ENCODE measurements around the gene PDXDC1.
"Not testable (repeated sequence)": the region's sequence is repeated elsewhere in the genome, so short reads cannot be mapped to it uniquely, and the experiment has no call there.

The PDXDC1 gene

DNA sequence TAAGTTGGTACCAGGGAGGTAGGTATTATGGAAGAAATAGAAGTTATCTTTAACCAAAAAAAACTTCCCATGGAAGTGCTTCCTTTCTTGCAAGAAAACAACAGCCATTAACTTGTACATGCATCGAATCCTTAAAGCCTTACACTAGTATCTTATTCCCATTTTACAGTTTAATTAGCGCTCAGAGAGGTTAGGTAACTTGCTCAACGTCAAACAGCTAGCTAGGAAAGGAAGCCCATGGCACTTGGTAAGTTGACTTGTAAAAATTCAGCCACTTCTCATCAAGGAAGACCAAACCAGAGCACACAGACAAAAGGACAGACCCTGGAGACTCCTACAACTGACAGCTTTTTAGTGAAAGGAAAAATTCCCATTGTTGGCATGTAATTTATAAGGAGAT lies 84.5 kb downstream of the PDXDC1 start:
- no peak for DNase-seq

DNA sequence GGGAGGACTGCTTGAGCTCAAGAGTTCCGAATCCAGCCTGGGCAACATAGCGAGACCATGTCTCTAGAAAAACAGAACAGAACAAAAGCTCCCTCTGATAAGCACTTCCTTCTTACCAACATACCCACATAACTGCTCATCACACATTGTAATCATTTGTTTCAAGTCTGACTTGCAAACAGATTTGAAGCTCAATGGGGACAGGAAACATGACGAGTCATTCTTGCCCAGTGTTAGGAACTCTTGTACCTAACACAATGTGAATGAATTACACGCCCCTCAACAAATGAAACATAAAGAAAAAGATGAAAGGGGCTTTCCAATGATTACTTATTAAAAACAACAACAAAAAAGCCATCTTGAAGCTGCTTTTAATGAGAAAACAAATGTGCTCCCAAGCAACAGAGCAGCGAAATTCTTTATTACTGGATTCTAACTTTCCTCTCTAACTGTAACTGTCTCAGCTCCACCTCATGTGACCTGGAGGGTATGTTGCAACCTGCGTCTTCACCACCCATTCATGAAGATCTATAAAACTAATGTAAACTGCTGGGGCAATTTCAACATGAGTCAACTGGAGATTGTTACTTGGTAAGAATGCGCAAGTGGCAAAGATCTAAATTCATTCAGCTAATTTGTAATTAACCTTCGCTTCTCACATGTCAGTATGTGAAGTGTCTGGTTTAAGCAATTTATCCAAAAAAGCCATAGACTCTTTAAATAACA lies 87.4 kb downstream of the PDXDC1 start:
- not testable (repeated sequence) for DNase-seq

DNA sequence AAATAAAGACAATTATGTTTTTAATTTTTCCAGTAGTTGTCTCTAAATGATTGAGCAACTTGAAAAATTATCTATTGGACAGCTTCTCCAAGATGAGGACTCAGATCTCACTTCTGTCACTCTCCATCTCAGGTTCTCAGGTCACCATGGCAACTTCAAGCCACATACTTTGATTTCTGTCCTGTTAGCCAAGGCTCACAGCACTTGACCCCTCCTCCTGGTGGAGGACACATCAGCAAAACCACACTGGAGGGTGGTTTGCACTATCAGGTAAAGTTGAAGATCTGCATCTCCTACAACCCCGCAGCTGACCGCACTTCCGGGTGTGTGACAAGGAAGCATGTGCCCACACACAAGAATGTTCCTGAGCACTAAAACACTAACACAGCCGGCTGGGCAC lies 91.1 kb downstream of the PDXDC1 start:
- not testable (repeated sequence) for DNase-seq

DNA sequence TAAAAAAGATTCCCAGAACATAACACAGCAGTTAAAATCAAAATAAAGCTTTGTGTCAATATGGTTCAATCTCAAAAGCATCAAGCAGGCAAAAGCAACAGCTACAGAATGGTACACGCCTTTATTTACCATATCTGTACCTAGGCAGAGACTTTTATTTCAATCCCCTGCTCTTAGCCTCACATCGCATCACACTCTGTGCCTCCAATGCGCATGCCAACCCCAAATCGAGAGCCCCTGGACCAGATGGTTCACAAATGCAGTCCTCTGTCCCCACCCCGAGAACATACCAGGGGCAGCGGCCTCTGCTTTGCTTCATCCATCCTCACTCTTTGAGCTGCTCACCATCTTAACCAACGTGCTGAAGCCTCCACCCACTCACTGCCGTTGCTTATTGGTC lies 91.9 kb downstream of the PDXDC1 start:
- not testable (repeated sequence) for DNase-seq

DNA sequence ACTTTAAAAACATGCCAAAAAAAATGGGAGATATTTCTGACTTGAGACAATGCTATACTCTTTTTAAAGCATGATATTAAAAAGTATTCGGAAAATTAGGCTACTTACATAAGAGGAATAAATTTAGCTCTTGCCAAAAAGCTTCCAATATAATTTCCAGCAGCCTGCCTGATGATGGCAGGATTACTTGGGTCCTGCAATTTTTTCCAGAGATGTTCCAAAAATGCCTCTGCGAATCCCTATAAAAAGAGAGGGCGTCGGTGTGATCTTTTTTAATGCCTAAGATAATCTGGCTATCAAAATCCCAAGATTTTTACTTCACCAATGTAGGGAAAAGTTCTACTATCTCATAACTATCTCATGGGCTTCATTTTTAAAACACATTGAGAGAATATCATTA lies 96.2 kb downstream of the PDXDC1 start:
- DNase-seq: peak in 1 of 51 donors; percentile 11

DNA sequence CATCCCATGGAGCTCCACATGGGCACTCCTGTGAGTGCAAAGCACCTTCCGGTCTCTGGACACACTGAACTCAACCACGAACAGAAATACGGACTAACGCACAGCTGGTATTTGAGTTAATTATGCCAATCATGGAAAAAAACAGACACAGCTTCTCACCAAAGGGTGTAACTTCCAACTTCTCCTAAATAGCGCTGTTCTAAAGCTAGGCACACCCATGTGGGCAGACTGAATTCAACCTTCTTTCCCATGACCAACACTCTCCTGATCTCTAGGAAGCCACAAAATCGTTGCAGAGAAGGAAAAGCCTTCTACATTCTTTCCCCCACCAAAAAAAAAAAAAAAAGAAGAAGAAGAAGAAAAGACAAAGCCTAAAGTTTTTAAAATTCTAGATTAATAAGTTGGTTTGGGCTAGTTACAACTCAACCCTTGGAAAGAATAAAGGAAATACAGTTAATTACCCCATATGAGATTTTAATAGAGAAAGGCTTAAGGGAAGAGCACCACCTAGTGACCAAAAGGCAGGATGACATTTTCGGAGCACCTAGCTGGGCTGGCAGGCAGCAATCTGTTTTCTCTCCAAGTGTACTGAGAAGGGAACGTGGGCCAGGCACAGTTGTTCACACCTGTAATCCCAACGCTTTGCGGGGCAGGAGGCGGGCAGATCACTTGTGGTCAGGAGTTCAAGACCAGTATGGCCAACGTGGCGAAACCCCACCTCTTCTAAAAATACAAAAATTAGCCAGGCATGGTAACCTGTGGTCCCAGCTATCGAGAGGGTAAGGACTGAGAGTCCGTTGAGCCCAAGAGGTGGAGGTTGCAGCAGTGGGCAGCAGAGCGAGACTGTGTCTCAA lies 97.3 kb downstream of the PDXDC1 start:
- not testable (repeated sequence) for DNase-seq

DNA sequence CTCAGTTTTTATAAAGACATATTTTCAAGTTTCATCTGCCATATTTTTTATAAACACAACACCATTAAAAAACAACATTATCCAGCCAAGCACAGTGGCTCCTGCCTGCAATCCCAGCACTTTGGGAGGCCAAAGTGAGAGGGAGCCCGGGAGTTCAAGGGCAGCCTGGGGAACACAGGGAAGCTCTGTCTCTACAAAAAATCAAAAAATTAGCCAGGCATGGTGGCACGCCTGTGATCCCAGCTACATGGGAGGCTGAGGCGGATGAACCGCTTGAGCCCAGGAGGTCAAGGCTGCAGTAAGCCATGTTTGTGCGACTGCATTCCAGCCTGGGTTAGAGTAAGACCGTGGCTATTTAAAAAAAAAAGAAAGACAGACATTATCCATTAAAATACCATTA lies 98.3 kb downstream of the PDXDC1 start:
- no peak for DNase-seq

DNA sequence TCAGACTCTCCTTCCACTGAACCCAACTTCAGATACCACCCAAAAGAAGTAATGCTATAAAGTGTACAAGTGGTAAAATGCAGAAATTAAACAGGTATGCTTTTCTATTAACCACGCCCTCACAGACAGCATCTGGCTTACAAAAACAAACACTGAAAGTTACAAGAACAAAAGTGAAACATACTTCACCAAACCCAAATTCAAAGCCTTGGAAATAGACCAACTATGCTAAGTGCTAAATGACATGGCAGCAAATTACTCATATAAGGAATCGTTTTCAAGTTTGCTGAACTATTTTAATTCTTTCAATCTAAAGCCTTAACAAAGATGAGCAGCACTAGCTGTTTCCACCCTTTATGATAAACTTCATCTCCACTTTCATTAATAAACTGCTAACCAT lies 101.3 kb downstream of the PDXDC1 start:
- not testable (repeated sequence) for DNase-seq

DNA sequence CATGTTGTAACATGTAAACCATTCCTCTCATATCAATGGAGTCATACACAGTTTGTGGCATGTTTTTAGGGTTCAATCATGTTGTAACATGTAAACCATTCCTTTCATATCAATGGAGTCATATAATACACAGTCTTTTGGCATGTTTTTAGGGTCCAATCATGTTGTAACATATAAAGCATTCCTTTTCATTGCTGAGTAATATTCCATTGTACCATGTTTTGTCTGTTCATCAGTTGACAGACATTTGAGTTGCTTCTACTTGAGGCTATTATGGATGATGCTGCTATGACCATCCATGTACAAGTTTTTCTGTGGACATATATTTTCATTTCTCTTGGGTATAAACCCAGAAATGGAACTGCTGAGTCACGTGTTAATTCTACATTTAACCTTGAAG lies 106.1 kb downstream of the PDXDC1 start:
- DNase-seq: not testable (repeated sequence)

DNA sequence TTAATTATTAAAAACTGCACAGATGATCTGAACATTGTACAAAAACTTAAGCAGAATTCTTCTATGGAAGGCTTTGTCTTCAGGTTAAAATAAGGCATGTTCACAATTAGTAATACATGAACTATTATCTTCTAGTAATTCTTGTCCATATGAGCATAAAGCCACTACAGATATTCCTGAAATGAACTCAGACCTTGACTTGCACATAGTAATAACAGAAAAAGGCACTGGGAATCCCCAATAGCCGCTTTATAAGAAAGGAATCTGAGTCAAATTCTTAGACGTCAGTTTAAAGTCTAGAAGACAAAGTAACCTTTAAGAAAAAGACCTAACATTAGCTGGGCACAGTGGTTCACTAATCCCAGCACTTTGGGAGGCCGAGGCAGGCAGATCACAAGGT lies 108.0 kb downstream of the PDXDC1 start:
- not testable (repeated sequence) for DNase-seq

DNA sequence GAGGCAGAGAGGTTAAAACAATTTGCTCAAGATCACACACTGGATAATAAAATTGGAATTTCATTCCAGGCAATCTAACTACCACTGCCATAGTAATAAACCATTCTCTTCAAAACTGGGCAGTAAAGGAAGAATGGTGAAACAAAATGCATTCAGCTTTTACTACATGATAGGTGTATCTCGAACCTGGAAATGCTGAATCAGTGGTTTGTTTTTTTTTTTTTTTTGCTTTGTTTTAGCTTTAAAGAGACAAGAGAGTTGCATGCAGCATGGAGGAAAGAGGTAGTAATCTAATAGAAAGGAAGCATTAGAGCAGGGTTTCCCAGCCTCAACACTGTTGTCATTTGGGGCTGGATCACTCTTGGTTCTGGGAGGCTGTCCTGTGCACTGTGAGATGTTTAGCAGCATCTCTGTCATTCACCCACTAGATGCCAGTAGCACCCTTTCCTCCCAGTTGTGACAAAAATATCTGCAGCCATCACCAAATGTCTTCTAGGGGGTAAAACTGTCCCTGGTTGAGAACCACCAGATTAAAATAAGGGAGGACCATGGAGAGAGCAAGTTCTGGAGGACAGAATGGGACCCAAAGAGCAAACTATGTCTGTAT lies 115.9 kb downstream of the PDXDC1 start:
- DNase-seq: not testable (repeated sequence)

DNA sequence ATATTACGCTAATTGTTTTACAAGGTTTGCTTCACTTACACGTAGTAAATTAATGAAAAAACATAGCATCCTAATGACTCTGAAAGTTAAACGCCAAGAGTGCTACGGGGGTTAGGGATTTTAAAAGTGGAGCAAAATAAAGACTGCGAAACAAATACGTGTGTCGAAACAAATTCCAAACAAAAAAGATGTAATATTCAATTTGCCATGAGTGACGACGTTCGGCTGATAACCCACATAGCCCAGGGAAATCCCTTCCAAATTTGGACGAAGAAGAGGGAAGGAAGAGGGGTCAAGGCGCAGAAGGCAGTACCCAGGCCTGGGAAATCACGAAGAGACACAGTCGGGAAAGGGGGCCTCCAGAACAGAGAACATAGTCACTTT lies 118.7 kb downstream of the PDXDC1 start:
- DNase-seq: not testable (repeated sequence)

DNA sequence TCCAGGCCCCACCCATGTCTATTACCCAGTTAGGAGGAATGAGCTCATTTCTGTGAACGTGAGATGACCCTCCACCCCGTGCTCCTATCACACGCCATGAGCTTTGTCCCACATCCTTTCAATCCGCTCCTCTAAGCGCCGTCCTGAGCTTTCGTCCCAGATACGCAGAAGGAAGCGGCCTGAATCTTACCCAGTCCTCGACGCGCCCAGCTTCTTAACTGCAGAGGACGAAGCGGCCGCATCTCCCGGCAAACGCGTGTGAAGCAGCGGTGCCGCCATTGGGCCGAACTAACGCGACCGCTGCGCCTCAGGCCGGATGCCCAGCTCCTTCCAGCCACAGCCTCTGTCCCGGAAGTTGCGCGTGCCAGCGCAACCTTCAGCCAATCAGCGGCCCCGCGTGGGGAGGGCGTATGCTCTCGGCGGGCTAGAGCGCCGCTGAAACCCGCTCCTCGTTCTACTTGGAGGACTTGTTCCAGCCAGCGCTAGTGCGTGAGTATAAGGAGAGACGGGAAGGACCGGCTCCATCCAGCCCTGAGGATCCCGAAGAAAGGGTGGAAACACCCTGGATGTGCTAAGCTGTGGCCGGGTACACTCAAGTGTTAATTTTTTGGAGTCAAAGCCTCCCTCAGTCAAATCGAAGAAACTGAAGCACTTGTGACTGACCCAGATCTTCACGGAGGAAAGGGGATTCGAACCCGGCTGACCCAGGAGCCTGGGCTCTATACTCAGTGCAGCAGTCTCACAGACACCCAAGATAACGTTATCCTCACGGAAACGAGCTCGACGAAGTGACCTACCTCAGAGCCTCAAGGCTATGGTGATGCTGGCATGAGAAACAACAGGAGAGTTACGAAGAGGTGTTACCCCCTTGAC lies 119.4 kb downstream of the PDXDC1 start, which contains the start of gene RRN3:
TSS of gene RRN3 (minus strand) at position 318 of the 873 bp plus-strand sequence. CDS start at position 279, 39 bp downstream.
- peak; percentile 38 to 95 (median 85) for DNase-seq

DNA sequence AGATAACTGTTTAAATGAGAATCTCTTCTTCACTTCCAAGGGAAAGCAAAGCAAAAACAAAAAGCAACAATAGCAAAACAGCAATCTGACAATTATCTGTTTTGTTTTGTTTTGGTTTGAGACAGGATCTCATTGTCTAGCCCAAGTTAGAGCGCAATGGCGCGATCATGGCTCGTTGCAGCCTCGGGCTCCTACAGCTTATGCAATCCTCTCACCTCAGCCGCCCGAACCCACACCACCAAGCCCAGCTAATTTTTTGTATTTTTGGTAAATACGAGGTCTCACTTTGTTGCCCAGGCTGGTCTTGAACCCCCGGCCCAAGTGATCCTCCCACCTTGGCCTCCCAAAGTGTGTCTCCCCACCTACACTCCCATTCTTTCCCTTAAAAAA lies 121.8 kb downstream of the PDXDC1 start:
- DNase-seq: not testable (repeated sequence)

DNA sequence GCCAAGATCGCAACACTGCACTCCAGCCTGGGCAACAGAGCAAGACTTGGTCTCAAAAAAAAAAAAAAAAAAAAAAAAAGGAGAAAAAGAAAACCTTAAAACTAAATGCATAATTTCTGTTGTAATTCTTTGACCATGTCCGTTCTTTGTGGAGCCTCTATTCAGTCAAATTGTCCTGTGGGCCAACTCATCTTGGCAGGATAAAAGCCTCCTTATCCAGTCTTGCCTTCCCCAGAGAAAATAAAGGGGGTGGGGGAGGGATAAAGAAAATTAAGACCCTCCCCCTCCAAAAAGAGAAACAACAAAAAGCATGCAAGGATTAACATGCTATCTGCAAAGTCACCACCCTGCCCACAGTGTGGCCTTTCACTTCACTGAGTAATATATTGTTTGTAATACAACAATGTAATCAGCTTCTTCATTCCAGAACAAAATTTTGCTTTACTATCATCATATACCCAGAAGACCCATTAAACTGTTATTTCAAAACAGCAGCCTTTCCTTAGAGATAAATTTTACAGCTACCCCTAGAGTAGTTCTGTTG lies 124.6 kb downstream of the PDXDC1 start:
- DNase-seq: not testable (repeated sequence)

DNA sequence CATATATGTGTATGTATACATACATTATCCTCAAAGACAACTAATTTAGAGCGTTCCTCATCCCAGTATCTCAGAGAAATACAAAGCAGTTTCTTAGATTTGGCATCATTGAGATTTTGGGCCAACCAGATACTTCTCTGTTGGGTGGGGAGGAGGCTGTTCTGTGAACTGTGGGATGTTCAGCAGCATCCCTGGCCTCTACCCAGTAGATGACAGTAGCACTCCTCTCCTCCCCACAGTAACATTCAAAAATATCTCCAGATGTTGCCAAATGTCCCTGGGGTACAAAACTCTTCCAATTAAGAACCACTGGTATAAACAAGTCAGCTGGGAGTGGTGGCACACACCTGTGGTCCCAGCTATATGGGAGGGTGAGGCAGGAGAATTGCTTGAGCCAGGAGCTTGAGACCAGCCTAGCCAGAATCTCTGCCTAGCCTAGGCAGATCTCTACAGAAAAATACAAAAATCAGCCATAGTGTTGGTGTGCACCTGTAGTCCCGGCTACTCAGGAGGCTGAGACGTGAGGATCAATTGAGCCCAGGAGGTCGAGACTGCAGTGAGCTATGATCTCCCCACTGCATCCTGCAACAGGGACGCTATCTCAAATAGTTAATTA lies 125.7 kb downstream of the PDXDC1 start:
- not testable (repeated sequence) for DNase-seq

DNA sequence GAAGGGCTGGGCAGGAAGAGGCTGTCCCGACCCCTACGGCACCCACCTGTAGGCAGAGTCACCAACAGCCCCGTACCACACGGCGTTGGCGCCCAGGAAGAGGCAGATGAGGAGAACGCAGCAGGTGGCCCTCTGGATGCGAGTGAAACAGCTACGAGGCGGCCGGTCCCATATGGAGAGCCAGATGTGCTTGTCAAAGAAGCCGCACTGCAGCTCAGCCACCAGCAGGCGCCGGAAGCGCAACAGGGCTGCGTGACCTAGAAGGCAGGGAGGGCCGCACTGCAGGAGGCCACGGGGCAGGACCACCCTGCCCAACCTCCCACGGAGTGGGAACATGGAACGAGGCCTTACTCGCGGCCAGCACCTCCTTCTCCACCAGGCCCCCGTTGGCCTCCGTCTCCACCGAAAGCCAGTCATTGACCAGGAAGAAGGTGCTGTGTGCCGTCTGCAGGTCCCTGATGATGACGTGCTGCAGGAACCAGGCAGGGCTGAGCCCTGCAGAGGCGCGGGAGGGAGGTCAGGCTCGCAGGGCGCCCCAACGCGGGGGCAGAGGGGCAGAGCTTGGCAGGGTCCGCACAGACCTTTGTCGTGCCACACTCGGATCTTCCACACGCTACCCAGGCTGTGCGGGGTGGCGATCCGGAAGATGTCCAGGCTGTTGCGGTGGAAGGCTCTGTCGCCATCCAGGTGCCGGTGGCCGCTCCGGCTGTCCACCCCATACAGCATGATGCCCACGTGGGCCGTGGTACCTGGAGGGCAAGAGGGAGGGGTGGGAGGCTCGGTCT lies 153.0 kb downstream of the PDXDC1 start:
- not testable (repeated sequence) for DNase-seq

DNA sequence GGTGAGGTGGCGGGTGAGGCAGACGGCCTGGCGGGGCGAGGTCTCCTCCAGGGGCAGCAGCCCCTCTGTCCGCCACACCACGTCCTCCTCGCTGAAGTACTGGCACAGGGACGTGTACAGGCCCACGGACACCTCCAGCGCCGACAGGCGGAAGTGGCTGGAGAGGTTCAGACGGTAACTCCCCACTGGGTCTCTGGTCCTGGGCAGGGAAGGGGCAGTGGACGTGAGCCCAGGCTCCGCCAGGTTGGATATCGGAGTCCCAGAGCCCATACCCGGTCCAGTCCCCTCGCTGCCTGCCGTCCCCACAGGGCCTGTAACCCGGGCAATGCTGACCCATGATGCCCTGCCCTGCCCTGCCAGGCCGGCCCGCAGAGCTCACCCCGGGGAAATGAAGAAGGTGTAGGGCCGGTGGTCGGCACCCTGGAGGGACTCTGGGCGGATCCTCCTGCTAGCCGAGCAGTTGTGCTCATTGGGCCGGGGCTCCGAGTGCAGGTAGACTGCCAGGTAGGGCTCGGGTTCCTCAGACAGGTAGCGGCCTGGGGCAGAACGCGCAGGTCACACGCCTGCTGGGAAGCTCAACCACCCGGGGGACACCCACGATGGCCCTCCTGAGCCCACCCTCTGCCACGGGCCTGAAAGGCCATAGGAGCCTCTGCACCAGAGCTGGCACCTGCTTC lies 155.6 kb downstream of the PDXDC1 start:
- not testable (repeated sequence) for DNase-seq

Data from hypothalamus (tissue), 51 donors.